ENCODE data around the gene KCNK5. TPM values are rescaled to one million over a fixed set of nuclear protein-coding genes. Genes with fewer than 3 reads are reported as not detected.

KCNK5 gene
- total RNA-seq, 4 donors from 2014 or later: 1.0 to 4.8 (median 2.0) TPM

GRCh38 chr6:39152262-39152661, 77.0 kb downstream of the KCNK5 start:
- DNase-seq: no peak
- no peaks in the 10 kb centered on the region for H3K36me3 ChIP-seq
- H3K27me3 ChIP-seq: no peaks in the 10 kb centered on the region
- intact Hi-C loops (cut with DNase I; ENCODE audit: low total_unique reads): no loop called here
- no peaks in the 10 kb centered on the region for H3K9me3 ChIP-seq
- no peak overlapping the region for H3K27ac ChIP-seq
- H3K4me3 ChIP-seq: no peak overlapping the region
- H3K4me1 ChIP-seq: no peaks in the 10 kb centered on the region
- no peak for TF ChIP-seq POLR2A (IDR thresholded peaks at IDR 0.05)
- no peak for TF ChIP-seq CTCF (IDR thresholded peaks at IDR 0.05)

- Histone ChIP-seq H3K4me3 (no peak overlapping the region), H3K27ac (no peak overlapping the region), H3K36me3 (no peaks in the 10 kb centered on the region), H3K4me1 (no peaks in the 10 kb centered on the region), H3K9me3 (no peaks in the 10 kb centered on the region), H3K27me3 (no peaks in the 10 kb centered on the region)
- no peak for DNase-seq
- TF ChIP-seq POLR2A (IDR thresholded peaks at IDR 0.05): no peak
- TF ChIP-seq CTCF (IDR thresholded peaks at IDR 0.05): no peak
- intact Hi-C loops (cut with DNase I; ENCODE audit: low total_unique reads): no loop called here
These were observed 78.1 kb downstream of the KCNK5 start for GRCh38 chr6:39151211-39151610.

GRCh38 chr6:39144481-39145173, 84.6 kb downstream of the KCNK5 start:
- no peaks in the 10 kb centered on the region for H3K4me1 ChIP-seq
- no peak overlapping the region for H3K4me3 ChIP-seq
- H3K27me3 ChIP-seq: no peaks in the 10 kb centered on the region
- H3K27ac ChIP-seq: no peak overlapping the region
- intact Hi-C loops (cut with DNase I; ENCODE audit: low total_unique reads): no loop called here
- no peaks in the 10 kb centered on the region for H3K36me3 ChIP-seq
- H3K9me3 ChIP-seq: no peaks in the 10 kb centered on the region
- no peak for DNase-seq
- TF ChIP-seq POLR2A (IDR thresholded peaks at IDR 0.05) (no peak), CTCF (IDR thresholded peaks at IDR 0.05) (no peak)

GRCh38 chr6:39143238-39143930, 85.9 kb downstream of the KCNK5 start:
- TF ChIP-seq POLR2A (IDR thresholded peaks at IDR 0.05) (no peak), CTCF (IDR thresholded peaks at IDR 0.05) (no peak)
- intact Hi-C loops (cut with DNase I; ENCODE audit: low total_unique reads): no loop called here
- Histone ChIP-seq H3K4me1 (no peaks in the 10 kb centered on the region), H3K9me3 (no peaks in the 10 kb centered on the region), H3K36me3 (no peaks in the 10 kb centered on the region), H3K4me3 (no peak overlapping the region), H3K27ac (no peak overlapping the region), H3K27me3 (no peaks in the 10 kb centered on the region)
- no peak for DNase-seq

- Histone ChIP-seq H3K27me3 (no peaks in the 10 kb centered on the region), H3K9me3 (no peaks in the 10 kb centered on the region), H3K36me3 (no peaks in the 10 kb centered on the region), H3K4me1 (no peaks in the 10 kb centered on the region), H3K27ac (no peak overlapping the region), H3K4me3 (no peak overlapping the region)
- intact Hi-C loops (cut with DNase I; ENCODE audit: low total_unique reads): no loop called here
- peak in 1 of 2 donors; percentile 14 for DNase-seq
- TF ChIP-seq CTCF (IDR thresholded peaks at IDR 0.05) (no peak), POLR2A (IDR thresholded peaks at IDR 0.05) (no peak)
These were observed 88.6 kb downstream of the KCNK5 start for GRCh38 chr6:39140556-39141167.

Measured in uterus (tissue), 4 donors.